SU-DHL-6 (cell line): ENCODE measurements around the gene CYP4V2.

ENCODE experiments used
- H2AFZ ChIP-seq: fragments of 200-600 bp; sonication (generic); 2 replicates; pipeline ENCODE4 v1.6.1; 2014; ENCODE audit warnings: low read depth, mild to moderate bottlenecking, moderate library complexity, mixed read lengths, antibody characterized with exemption, low read length; ENCODE audit not compliant: severe bottlenecking
- H3F3A ChIP-seq: fragments of 200-600 bp; shearing (Covaris generic); 2 replicates; pipeline ENCODE4 v1.6.0; 2016; ENCODE audit warnings: antibody characterized with exemption, mild to moderate bottlenecking; ENCODE audit not compliant: insufficient read depth
- H3K27ac ChIP-seq: fragments of 200-600 bp; sonication (generic); 2 replicates; pipeline ENCODE4 v1.5.1; 2016; ENCODE audit warnings: low read depth, mild to moderate bottlenecking, low read length, moderate library complexity, mixed read lengths
- H3K27me3 ChIP-seq: fragments of 200-600 bp; sonication (generic), shearing (Covaris generic); 2 replicates; pipeline ENCODE4 v1.6.0; 2014; ENCODE audit warnings: mild to moderate bottlenecking, low read length
- H3K36me3 ChIP-seq: fragments of 200-600 bp; sonication (generic); 2 replicates; pipeline ENCODE4 v1.6.1; 2014; ENCODE audit warnings: mild to moderate bottlenecking, low read length, mixed read lengths
- H3K4me2 ChIP-seq: fragments of 300-600, 200-600 bp; shearing (Covaris generic), sonication (generic); 2 replicates; pipeline ENCODE4 v1.6.0; 2014; ENCODE audit warnings: low read length, low read depth, mild to moderate bottlenecking; ENCODE audit not compliant: poor library complexity, severe bottlenecking
- H3K4me3 ChIP-seq: fragments of 200-600 bp; sonication (generic); 2 replicates; pipeline ENCODE4 v1.5.1; 2014; ENCODE audit warnings: antibody characterized with exemption, low read length, mild to moderate bottlenecking, mixed read lengths; ENCODE audit not compliant: insufficient read depth, poor library complexity, severe bottlenecking
- H3K79me2 ChIP-seq: fragments of 200-600 bp; sonication (generic); 2 replicates; pipeline ENCODE4 v1.6.1; 2014; ENCODE audit warnings: mild to moderate bottlenecking, low read length, moderate library complexity; ENCODE audit not compliant: insufficient read depth
- H3K9ac ChIP-seq: fragments of 200-600 bp; sonication (generic); 2 replicates; pipeline ENCODE4 v1.7.0; 2014; ENCODE audit warnings: mild to moderate bottlenecking, low read length
- H3K9me2 ChIP-seq: fragments of 200-600 bp; sonication (generic); replicated peaks from 2 replicates; pipeline ENCODE4 v1.6.1; 2014; ENCODE audit warnings: low read length; ENCODE audit not compliant: insufficient read depth
- H3K9me3 ChIP-seq: fragments of 200-600 bp; sonication (generic); 2 replicates; pipeline ENCODE4 v1.6.1; 2014; ENCODE audit warnings: low read length, mixed read lengths; ENCODE audit not compliant: insufficient read depth
- H4K20me1 ChIP-seq: fragments of 200-600 bp; sonication (generic); 2 replicates; pipeline ENCODE4 v1.6.1; 2014; ENCODE audit warnings: low read depth, mild to moderate bottlenecking, antibody characterized with exemption, low read length, moderate library complexity, mixed read lengths
- CTCF ChIP-seq: fragments of 200-600 bp; sonication (generic); IDR thresholded peaks from one replicate; pipeline ENCODE4 v1.5.1; 2017; ENCODE audit warnings: antibody characterized with exemption, mild to moderate bottlenecking, low read length, moderate library complexity; ENCODE audit not compliant: insufficient read depth, poor library complexity, severe bottlenecking
- EZH2phosphoT487 ChIP-seq: fragments of 200-600 bp; sonication (generic), shearing (Covaris generic); conservative IDR thresholded peaks from 2 replicates; pipeline ENCODE4 v1.6.1; 2018; ENCODE audit warnings: mild to moderate bottlenecking, antibody characterized with exemption, low read length, moderate library complexity, mixed read lengths

Gene CYP4V2

DNA sequence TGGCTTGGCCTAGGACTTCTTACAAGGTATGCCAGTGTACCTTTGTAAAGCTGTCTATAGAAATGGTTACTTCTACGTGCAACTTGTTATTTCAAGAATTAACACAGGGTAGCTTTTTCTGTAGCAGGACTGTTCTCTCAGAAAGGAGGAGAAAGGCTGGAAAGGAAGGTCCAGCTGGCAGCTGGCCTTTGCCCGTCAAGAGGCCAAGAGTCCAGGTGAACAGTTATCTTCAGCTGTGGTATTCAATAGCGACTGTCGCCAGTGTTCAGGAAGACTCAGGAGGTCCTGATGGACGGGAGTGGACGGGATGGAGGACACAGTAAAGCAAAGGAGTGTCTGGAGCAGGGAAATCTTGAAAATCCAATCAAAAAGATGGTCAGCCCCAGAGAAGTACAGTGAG, 4.7 kb downstream of the CYP4V2 start:
- H3K4me2 ChIP-seq, result no peak overlapping the region
- no peaks in the 10 kb centered on the region for H4K20me1 ChIP-seq
- H3K79me2 ChIP-seq, result no peaks in the 10 kb centered on the region
- no peaks in the 10 kb centered on the region for H3K9me3 ChIP-seq
- H3K27ac ChIP-seq, result no peak overlapping the region
- no peaks in the 10 kb centered on the region for H3K27me3 ChIP-seq
- H3K9me2 ChIP-seq, result no peaks in the 10 kb centered on the region
- H3F3A ChIP-seq, result peaks cover 9% of the 10 kb centered on the region; the same call in 1 of the 2 replicates
- no peak overlapping the region for H3K4me3 ChIP-seq
- no peak overlapping the region for H2AFZ ChIP-seq
- H3K36me3 ChIP-seq, result no peaks in the 10 kb centered on the region
- no peak overlapping the region for H3K9ac ChIP-seq
- TF ChIP-seq CTCF (no peak), EZH2phosphoT487 (no peak)

GRCh38 chr4:186200516-186200915, 9.1 kb downstream of the CYP4V2 start:
- Histone ChIP-seq H3K4me3 (no peak overlapping the region), H3K36me3 (no peaks in the 10 kb centered on the region), H3K79me2 (no peaks in the 10 kb centered on the region), H2AFZ (no peak overlapping the region), H3K27ac (no peak overlapping the region), H3K9me3 (no peaks in the 10 kb centered on the region), H3K27me3 (no peaks in the 10 kb centered on the region), H3K9ac (no peak overlapping the region), H3F3A (peaks cover 8% of the 10 kb centered on the region; the same call in 1 of the 2 replicates), H4K20me1 (no peaks in the 10 kb centered on the region), H3K4me2 (no peak overlapping the region), H3K9me2 (no peaks in the 10 kb centered on the region)
- no peak for TF ChIP-seq EZH2phosphoT487
- no peak for TF ChIP-seq CTCF

DNA sequence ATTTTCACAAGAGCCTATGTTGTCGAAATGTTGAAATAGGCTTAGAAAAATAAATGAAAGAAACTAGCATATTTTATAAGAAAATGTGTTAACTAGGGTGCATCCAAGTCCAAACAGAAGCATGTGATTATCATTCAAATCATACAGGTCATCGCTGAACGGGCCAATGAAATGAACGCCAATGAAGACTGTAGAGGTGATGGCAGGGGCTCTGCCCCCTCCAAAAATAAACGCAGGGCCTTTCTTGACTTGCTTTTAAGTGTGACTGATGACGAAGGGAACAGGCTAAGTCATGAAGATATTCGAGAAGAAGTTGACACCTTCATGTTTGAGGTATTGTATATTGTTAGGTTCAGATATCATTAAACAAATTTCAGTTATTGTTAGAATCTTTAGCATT, 9.6 kb downstream of the CYP4V2 start:
- TF ChIP-seq EZH2phosphoT487 (no peak), CTCF (no peak)
- Histone ChIP-seq H3F3A (peaks cover 8% of the 10 kb centered on the region; the same call in 1 of the 2 replicates), H3K27me3 (no peaks in the 10 kb centered on the region), H2AFZ (no peak overlapping the region), H3K9ac (no peak overlapping the region), H3K9me3 (no peaks in the 10 kb centered on the region), H3K4me2 (no peak overlapping the region), H3K27ac (no peak overlapping the region), H3K9me2 (no peaks in the 10 kb centered on the region), H3K4me3 (no peak overlapping the region), H3K36me3 (no peaks in the 10 kb centered on the region), H3K79me2 (no peaks in the 10 kb centered on the region), H4K20me1 (no peaks in the 10 kb centered on the region)
